Keratinocyte (primary cell): Measurements from ENCODE around the gene EIF4G1. TPM values are rescaled to one million over a fixed set of nuclear protein-coding genes. Genes with fewer than 3 reads are reported as not detected.

ENCODE experiments used
- DNase-seq: peaks from one replicate; pipeline ENCODE4 v3.0.0-alpha.2; 2011; ENCODE audit warnings: low read depth, missing footprints, low spot score
- FAIRE-seq: peaks from 2 replicates; lab custom pipeline; 2011; peaks lifted over from hg19 to GRCh38; lab: Jason Lieb, UNC
- H2AFZ ChIP-seq: 2 replicates; pipeline ENCODE4 v1.6.0; 2012; ENCODE audit warnings: low read length, control low read depth, inconsistent platforms; ENCODE audit not compliant: control insufficient read depth
- H3K27ac ChIP-seq: 2 replicates; pipeline ENCODE4 v1.5.1; 2011; ENCODE audit warnings: low read length; ENCODE audit not compliant: control insufficient read depth, insufficient read depth
- H3K27me3 ChIP-seq: 3 replicates; pipeline ENCODE4 v1.6.0; 2011; ENCODE audit warnings: low read length; ENCODE audit not compliant: control insufficient read depth, insufficient read depth; ENCODE audit errors: extremely low read depth
- H3K36me3 ChIP-seq, 2 experiments: 2 replicates in 1 of 2; 3 replicates in 1 of 2; pipeline ENCODE4 v1.5.1; 2011; ENCODE audit warnings: low read length in 2 of 2, mild to moderate bottlenecking in 1 of 2; ENCODE audit not compliant: control insufficient read depth in 2 of 2, insufficient read depth in 2 of 2; ENCODE audit errors: extremely low read depth in 1 of 2
- H3K4me1 ChIP-seq: 3 replicates; pipeline ENCODE4 v1.5.1; 2011; ENCODE audit warnings: low read length; ENCODE audit not compliant: control insufficient read depth, insufficient read depth; ENCODE audit errors: extremely low read depth
- H3K4me2 ChIP-seq: 3 replicates; pipeline ENCODE4 v1.6.0; 2011; ENCODE audit warnings: low read depth, low read length; ENCODE audit not compliant: control insufficient read depth, insufficient read depth; ENCODE audit errors: extremely low read depth
- H3K4me3 ChIP-seq, 3 experiments: fragments of 200-600 bp in 1 of 3; sonication (generic) in 1 of 3; 2 replicates in 2 of 3; 3 replicates in 1 of 3; pipeline ENCODE4 v1.5.1; 2011 to 2016; ENCODE audit warnings: low read length in 3 of 3, mild to moderate bottlenecking in 3 of 3, control low read depth in 2 of 3, inconsistent platforms in 1 of 3, low read depth in 1 of 3, mixed read lengths in 1 of 3, mixed run types in 1 of 3, moderate library complexity in 1 of 3; ENCODE audit not compliant: control insufficient read depth in 2 of 3, insufficient read depth in 2 of 3; ENCODE audit errors: extremely low read depth in 1 of 3
- H3K79me2 ChIP-seq: 2 replicates; pipeline ENCODE4 v1.6.0; 2012; ENCODE audit warnings: low read length; ENCODE audit not compliant: control insufficient read depth, insufficient read depth
- H3K9ac ChIP-seq: 3 replicates; pipeline ENCODE4 v1.6.0; 2011; ENCODE audit warnings: low read length; ENCODE audit not compliant: control insufficient read depth, insufficient read depth; ENCODE audit errors: extremely low read depth
- H3K9me1 ChIP-seq: 3 replicates; pipeline ENCODE4 v1.6.0; 2011; ENCODE audit warnings: low read length; ENCODE audit not compliant: control insufficient read depth, insufficient read depth; ENCODE audit errors: extremely low read depth
- H3K9me3 ChIP-seq: 2 replicates; pipeline ENCODE4 v1.5.1; 2012; ENCODE audit warnings: low read depth, low read length; ENCODE audit not compliant: control insufficient read depth
- H4K20me1 ChIP-seq: 3 replicates; pipeline ENCODE4 v1.6.0; 2011; ENCODE audit warnings: low read length; ENCODE audit not compliant: control insufficient read depth, insufficient read depth; ENCODE audit errors: extremely low read depth
- CTCF ChIP-seq, 3 experiments: IDR thresholded peaks in 1 of 3; conservative IDR thresholded peaks in 1 of 3; optimal IDR thresholded peaks in 1 of 3; 2 replicates in 2 of 3; 3 replicates in 1 of 3; pipeline versions ENCODE3 to v1.5.1; 2011; ENCODE audit warnings: low read length in 3 of 3, mild to moderate bottlenecking in 3 of 3, moderate library complexity in 2 of 3, control low read depth in 1 of 3, inconsistent platforms in 1 of 3; ENCODE audit not compliant: insufficient read depth in 2 of 3; ENCODE audit errors: extremely low read depth in 1 of 3
- EZH2 ChIP-seq: IDR thresholded peaks from one replicate; pipeline ENCODE4 v1.6.1; 2012; ENCODE audit warnings: inconsistent platforms, mild to moderate bottlenecking, low read length, moderate library complexity
- dilution Hi-C: fragments of 300-500 bp; cut with MboI; formaldehyde crosslinking; loops from one replicate; pipeline ENCODE4 v1.7.0; 2020; ENCODE audit warnings: low sequenced_read_pairs; ENCODE audit not compliant: extremely low pct_ligation_motif_present
- polyA plus RNA-seq, 5 experiments: library from polyadenylated mRNA; depleted of rRNA in 3 of 5; stranded (reverse) in 3 of 5; stranded (forward) in 1 of 5; unstranded in 1 of 5; fragments of >200 nt; gene quantifications; 1 replicate in 1 of 5; 2 replicates in 3 of 5; 3 replicates in 1 of 5; pipeline versions ENCODE4 v1.2.1 to v1.2.3, GENCODE V29; 2011 to 2012; ENCODE audit warnings: missing spikeins in 2 of 5, low read depth in 1 of 5, low replicate concordance in 1 of 5

EIF4G1 gene
- polyA plus RNA-seq, 1 donor (not counting 4 experiments of a cell fraction or from before 2014, with no cell fraction given) = 225 TPM

DNA sequence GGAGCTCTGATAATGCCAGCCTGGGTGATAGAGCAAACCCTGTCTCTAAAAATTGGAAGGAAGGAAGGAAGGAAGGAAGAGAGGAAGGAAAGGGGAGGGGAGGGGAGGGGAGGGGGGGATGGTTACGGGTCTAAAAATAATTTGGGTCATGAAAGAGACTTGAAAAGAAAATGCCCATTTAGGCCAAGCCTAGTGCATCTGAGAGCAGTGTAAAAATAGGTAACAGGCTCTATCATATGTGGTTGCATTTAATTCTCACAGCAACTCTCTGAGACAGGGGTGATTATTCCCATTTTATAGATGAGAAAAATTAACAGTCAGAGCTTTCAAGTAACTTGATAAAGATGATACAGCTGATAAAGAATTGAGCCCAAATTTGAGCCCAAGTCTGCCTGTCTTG, 42.1 kb upstream of the EIF4G1 start:
- FAIRE-seq = no peak
- TF ChIP-seq CTCF (optimal IDR thresholded peaks at IDR 0.05 in 1 of 3, IDR thresholded peaks at IDR 0.05 in 1 of 3, conservative IDR thresholded peaks at IDR 0.05 in 1 of 3; ENCODE audit: extremely low read depth in 1 of 3, insufficient read depth in 2 of 3, low read length in 3 of 3) (no peak), EZH2 (no peak)
- dilution Hi-C loops = no loop called here
- Histone ChIP-seq H3K4me3 (no peak overlapping the region), H3K4me2 (no peak overlapping the region), H4K20me1 (no peaks in the 10 kb centered on the region), H3K79me2 (no peaks in the 10 kb centered on the region), H3K27ac (no peak overlapping the region), H3K27me3 (peaks cover 26% of the 10 kb centered on the region), H3K9ac (no peak overlapping the region), H3K4me1 (no peaks in the 10 kb centered on the region), H3K9me3 (no peaks in the 10 kb centered on the region), H3K9me1 (no peaks in the 10 kb centered on the region), H2AFZ (no peak overlapping the region), H3K36me3 (no peaks in the 10 kb centered on the region)
- DNase-seq = no peak

DNA sequence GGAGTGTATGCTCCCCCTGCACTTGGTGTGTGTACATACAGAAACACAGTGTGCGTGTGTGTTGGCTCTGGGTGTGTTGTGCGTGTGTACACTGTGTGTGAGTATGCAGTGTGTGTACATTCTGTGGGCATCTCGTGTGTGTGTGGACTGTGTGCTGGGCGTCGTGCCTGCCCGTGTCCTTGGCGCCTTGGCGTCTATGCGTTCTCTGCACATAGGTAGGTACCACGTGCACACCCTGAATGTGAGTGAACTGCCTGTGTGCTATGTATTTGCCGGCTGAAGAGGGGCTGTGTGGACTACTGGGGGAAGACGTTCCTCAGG, 39.1 kb upstream of the EIF4G1 start:
- H3K27me3 ChIP-seq = peaks cover 40% of the 10 kb centered on the region
- no peak overlapping the region for H3K27ac ChIP-seq
- no peaks in the 10 kb centered on the region for H3K4me1 ChIP-seq
- H3K4me3 ChIP-seq = no peak overlapping the region
- DNase-seq = no peak
- no peaks in the 10 kb centered on the region for H4K20me1 ChIP-seq
- H3K9me1 ChIP-seq = no peaks in the 10 kb centered on the region
- no peak overlapping the region for H3K4me2 ChIP-seq
- H3K79me2 ChIP-seq = no peaks in the 10 kb centered on the region
- H3K9me3 ChIP-seq = no peaks in the 10 kb centered on the region
- H3K36me3 ChIP-seq = no peaks in the 10 kb centered on the region
- H3K9ac ChIP-seq = no peak overlapping the region
- H2AFZ ChIP-seq = no peak overlapping the region
- TF ChIP-seq CTCF (optimal IDR thresholded peaks at IDR 0.05 in 1 of 3, IDR thresholded peaks at IDR 0.05 in 1 of 3, conservative IDR thresholded peaks at IDR 0.05 in 1 of 3; ENCODE audit: extremely low read depth in 1 of 3, insufficient read depth in 2 of 3, low read length in 3 of 3) = no peak
- peak; percentile 86 for TF ChIP-seq EZH2
- dilution Hi-C loops = no loop called here
- FAIRE-seq = no peak
